ENCODE results near the gene ESPN.

GRCh38 chr1:6412896-6413295, 11.7 kb upstream of the ESPN start:
- TF ChIP-seq CTCF (IDR thresholded peaks at IDR 0.05) (no peak), POLR2A (IDR thresholded peaks at IDR 0.05) (no peak), POLR2AphosphoS5 (IDR thresholded peaks at IDR 0.05) (no peak)

Measured in sigmoid colon (tissue), 4 donors.